Stimulated activated naive CD8-positive, alpha-beta T cell treated with anti-CD3 and anti-CD28 coated beads, Interleukin-15, amount 100 ng/mL, for 72 hours (primary cell): ENCODE results near the gene TOX2.

Experiments used
- ATAC-seq: fragments of 150-1000 bp; cut with Tn5 transposase; 2 replicates; pipeline ENCODE4 v1.10.0; 2021; ENCODE audit warnings: mild to moderate bottlenecking, moderate library complexity
- DNase-seq, 2 donors: peaks; one replicate each; pipeline ENCODE4 v3.0.0; 2021 to 2022
- H3K27ac Mint-ChIP-seq, 2 donors: one replicate each; pipeline ENCODE4 v1.8.0; 2022; ENCODE audit warnings: mild to moderate bottlenecking in 2 of 2, mixed read lengths in 2 of 2, moderate library complexity in 2 of 2
- H3K27me3 Mint-ChIP-seq: one replicate; pipeline ENCODE4 v1.8.0; 2022; ENCODE audit warnings: mixed read lengths
- H3K4me1 Mint-ChIP-seq: one replicate; pipeline ENCODE4 v1.8.0; 2022; ENCODE audit warnings: mild to moderate bottlenecking, mixed read lengths
- H3K4me3 Mint-ChIP-seq, 2 donors: one replicate each; pipeline ENCODE4 v1.8.0; 2022; ENCODE audit warnings: mild to moderate bottlenecking in 2 of 2, mixed read lengths in 2 of 2, moderate library complexity in 1 of 2
- H3K9me3 Mint-ChIP-seq, 2 donors: one replicate each; pipeline ENCODE4 v1.8.0; 2022; ENCODE audit warnings: mixed read lengths in 2 of 2

TOX2 gene

GRCh38 chr20:44026647-44027342, 112.1 kb downstream of the TOX2 start:
- Mint-ChIP-seq H3K9me3 (peaks cover 0 to 4% of the 10 kb centered on the region in 2 donors), H3K27ac (no peak overlapping the region), H3K27me3 (peaks cover 64% of the 10 kb centered on the region), H3K4me1 (peaks cover 38% of the 10 kb centered on the region), H3K4me3 (no peak overlapping the region)
- ATAC-seq (no peak), DNase-seq (no peak)

GRCh38 chr20:44027343-44028002, 112.8 kb downstream of the TOX2 start:
- no peak for DNase-seq
- Mint-ChIP-seq H3K27ac (peak overlapping the region; percentile 36 to 73), H3K4me1 (peaks cover 45% of the 10 kb centered on the region), H3K9me3 (peaks cover 0 to 4% of the 10 kb centered on the region in 2 donors), H3K27me3 (peaks cover 62% of the 10 kb centered on the region), H3K4me3 (peak overlapping the region in 1 of 2 donors; percentile 43)
- ATAC-seq = no peak

- ATAC-seq (no peak), DNase-seq (no peak)
- Mint-ChIP-seq H3K9me3 (peaks cover 0 to 5% of the 10 kb centered on the region in 2 donors), H3K27me3 (peaks cover 55% of the 10 kb centered on the region), H3K4me1 (peaks cover 52% of the 10 kb centered on the region), H3K27ac (peak overlapping the region; percentile 54 to 97), H3K4me3 (peak overlapping the region; percentile 86 to 89)
These were observed 113.5 kb downstream of the TOX2 start for GRCh38 chr20:44028003-44028730.

GRCh38 chr20:44028868-44029847, 114.5 kb downstream of the TOX2 start:
- peaks cover 48% of the 10 kb centered on the region for H3K27me3 Mint-ChIP-seq
- H3K4me1 Mint-ChIP-seq = peaks cover 62% of the 10 kb centered on the region

GRCh38 chr20:44029848-44030230, 115.2 kb downstream of the TOX2 start:
- Mint-ChIP-seq H3K4me1 (peaks cover 68% of the 10 kb centered on the region), H3K4me3 (peak overlapping the region in 1 of 2 donors; percentile 21), H3K27ac (peak overlapping the region; percentile 63 to 83), H3K9me3 (peaks cover 4 to 9% of the 10 kb centered on the region in 2 donors), H3K27me3 (peaks cover 53% of the 10 kb centered on the region)
- ATAC-seq (no peak), DNase-seq (no peak)

More at GRCh38 chr20:44028868-44029847, 114.5 kb downstream of the TOX2 start:
- ATAC-seq (peak; percentile 99), DNase-seq (peak; percentile 44 to 82)
- H3K27ac Mint-ChIP-seq = peak overlapping the region; percentile 95 to 97
- H3K4me3 Mint-ChIP-seq = peak overlapping the region; percentile 86 to 89
- H3K9me3 Mint-ChIP-seq = peaks cover 0 to 9% of the 10 kb centered on the region in 2 donors

GRCh38 chr20:44030394-44030793, 115.7 kb downstream of the TOX2 start:
- H3K4me3 Mint-ChIP-seq = no peak overlapping the region
- peak overlapping the region in 1 of 2 donors; percentile 83 for H3K27ac Mint-ChIP-seq
- peaks cover 8 to 9% of the 10 kb centered on the region in 2 donors for H3K9me3 Mint-ChIP-seq
- ATAC-seq (no peak), DNase-seq (no peak)
- H3K4me1 Mint-ChIP-seq = peaks cover 73% of the 10 kb centered on the region
- H3K27me3 Mint-ChIP-seq = peaks cover 58% of the 10 kb centered on the region

- ATAC-seq = no peak
- H3K4me1 Mint-ChIP-seq = peaks cover 76% of the 10 kb centered on the region
These were observed 116.4 kb downstream of the TOX2 start for GRCh38 chr20:44031001-44031574.

GRCh38 chr20:44031781-44032582, 117.3 kb downstream of the TOX2 start:
- H3K4me1 Mint-ChIP-seq = peaks cover 76% of the 10 kb centered on the region
- H3K4me3 Mint-ChIP-seq = no peak overlapping the region
- peak overlapping the region; percentile 74 to 83 for H3K27ac Mint-ChIP-seq
- ATAC-seq (no peak), DNase-seq (no peak)
- peaks cover 63% of the 10 kb centered on the region for H3K27me3 Mint-ChIP-seq
- peaks cover 8 to 9% of the 10 kb centered on the region in 2 donors for H3K9me3 Mint-ChIP-seq

More at GRCh38 chr20:44031001-44031574, 116.4 kb downstream of the TOX2 start:
- Mint-ChIP-seq H3K9me3 (peaks cover 8 to 9% of the 10 kb centered on the region in 2 donors), H3K27me3 (peaks cover 63% of the 10 kb centered on the region), H3K27ac (no peak overlapping the region), H3K4me3 (no peak overlapping the region)
- DNase-seq = no peak

- Mint-ChIP-seq H3K4me3 (peak overlapping the region in 1 of 2 donors; percentile 32), H3K4me1 (peaks cover 74% of the 10 kb centered on the region), H3K27me3 (peaks cover 65% of the 10 kb centered on the region), H3K9me3 (peaks cover 8 to 9% of the 10 kb centered on the region in 2 donors), H3K27ac (peak overlapping the region; percentile 83 to 84)
- no peak for DNase-seq
- no peak for ATAC-seq
These were observed 118.1 kb downstream of the TOX2 start for GRCh38 chr20:44032583-44033331.

- peak overlapping the region in 1 of 2 donors; percentile 32 for H3K4me3 Mint-ChIP-seq
- ATAC-seq (no peak), DNase-seq (peak in 1 of 2 donors; percentile 33)
- H3K4me1 Mint-ChIP-seq = peaks cover 68% of the 10 kb centered on the region
- H3K27me3 Mint-ChIP-seq = peaks cover 62% of the 10 kb centered on the region
- H3K9me3 Mint-ChIP-seq = peaks cover 8 to 9% of the 10 kb centered on the region in 2 donors
- H3K27ac Mint-ChIP-seq = peak overlapping the region; percentile 76 to 84
These were observed 118.7 kb downstream of the TOX2 start for GRCh38 chr20:44033344-44033743.

GRCh38 chr20:44033873-44034272, 119.2 kb downstream of the TOX2 start:
- no peak for DNase-seq
- peaks cover 60% of the 10 kb centered on the region for H3K27me3 Mint-ChIP-seq
- H3K4me3 Mint-ChIP-seq = no peak overlapping the region
- ATAC-seq = no peak
- peaks cover 8 to 9% of the 10 kb centered on the region in 2 donors for H3K9me3 Mint-ChIP-seq
- peak overlapping the region; percentile 5 to 20 for H3K27ac Mint-ChIP-seq
- H3K4me1 Mint-ChIP-seq = peaks cover 64% of the 10 kb centered on the region

GRCh38 chr20:44034451-44034850, 119.8 kb downstream of the TOX2 start:
- H3K27ac Mint-ChIP-seq = no peak overlapping the region
- H3K9me3 Mint-ChIP-seq = peaks cover 8 to 9% of the 10 kb centered on the region in 2 donors
- H3K27me3 Mint-ChIP-seq = peaks cover 62% of the 10 kb centered on the region
- DNase-seq = no peak
- no peak for ATAC-seq
- H3K4me3 Mint-ChIP-seq = no peak overlapping the region
- H3K4me1 Mint-ChIP-seq = peaks cover 61% of the 10 kb centered on the region

GRCh38 chr20:44034965-44035635, 120.4 kb downstream of the TOX2 start:
- no peak for ATAC-seq
- no peak overlapping the region for H3K4me3 Mint-ChIP-seq
- H3K27ac Mint-ChIP-seq = peak overlapping the region; percentile 1 to 83
- peaks cover 55% of the 10 kb centered on the region for H3K4me1 Mint-ChIP-seq
- H3K27me3 Mint-ChIP-seq = peaks cover 58% of the 10 kb centered on the region
- H3K9me3 Mint-ChIP-seq = peaks cover 8 to 9% of the 10 kb centered on the region in 2 donors
- no peak for DNase-seq
